Upper lobe of left lung (tissue), 4 donors: ENCODE measurements around the gene PLIN4.

Experiments used
- EP300 ChIP-seq, 4 donors: sonication (generic); formaldehyde crosslinking; IDR thresholded peaks; one replicate each; pipeline ENCODE4 v1.5.1; 2017; ENCODE audit warnings: antibody characterized with exemption in 4 of 4, control low read depth in 2 of 4
- POLR2A ChIP-seq, 4 donors: fragments of 450-650 bp; IDR thresholded peaks; one replicate each; pipeline ENCODE4 v1.5.1; 2016 to 2017; ENCODE audit warnings: antibody characterized with exemption in 4 of 4, mild to moderate bottlenecking in 2 of 4
- POLR2AphosphoS5 ChIP-seq, 2 donors: sonication (generic); formaldehyde crosslinking; IDR thresholded peaks; one replicate each; pipeline ENCODE4 v1.5.1; 2017; ENCODE audit warnings: antibody characterized with exemption in 2 of 2
- TF ChIP-seq, protein P1 (sequence below), 6 experiments: fragments of 450-650 bp in 4 of 6; fragments of 200-600 bp in 2 of 6; sonication (generic) in 2 of 6; IDR thresholded peaks; one replicate each; pipeline ENCODE4 v1.5.1; 2016 to 2019; ENCODE audit warnings: antibody characterized with exemption in 6 of 6

DNA sequence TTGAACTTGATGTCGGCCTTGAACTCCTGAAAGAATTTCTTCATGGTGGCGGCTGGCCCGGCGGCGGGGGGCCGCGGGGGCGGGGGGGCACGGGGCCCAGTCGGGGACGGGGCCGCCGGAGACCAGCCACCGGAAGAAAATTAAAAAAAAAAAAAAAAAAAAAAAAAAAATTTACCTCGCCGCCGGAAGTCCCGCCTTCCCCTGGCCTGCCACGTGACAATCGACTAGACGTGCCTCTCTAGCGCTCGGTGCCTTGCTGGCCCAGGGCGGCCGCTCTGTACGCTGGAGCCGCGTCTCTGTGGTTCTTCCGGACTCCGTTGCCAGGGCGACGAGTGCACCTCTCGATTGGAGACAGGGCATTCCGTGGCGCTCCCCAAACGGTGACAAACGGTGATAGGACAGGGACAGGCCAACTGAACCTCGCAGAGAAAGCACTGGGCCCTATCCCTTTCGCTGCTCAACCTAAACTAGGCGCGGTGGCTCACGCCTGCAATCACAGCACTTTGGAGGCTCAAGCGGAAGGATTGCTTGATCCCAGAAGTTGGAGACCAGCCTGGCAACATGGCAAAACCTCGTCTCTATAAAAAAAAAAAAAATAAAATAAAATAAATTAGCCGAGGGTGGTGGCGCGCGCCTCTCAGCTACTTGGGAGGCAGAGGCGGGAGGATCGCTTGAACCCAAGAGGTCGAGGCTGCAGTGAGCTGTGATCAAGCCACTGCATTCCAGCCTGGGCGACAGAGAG is 60.5 kb downstream of the PLIN4 start, which contains the start of gene UBXN6:
- TF ChIP-seq, protein P1, sequence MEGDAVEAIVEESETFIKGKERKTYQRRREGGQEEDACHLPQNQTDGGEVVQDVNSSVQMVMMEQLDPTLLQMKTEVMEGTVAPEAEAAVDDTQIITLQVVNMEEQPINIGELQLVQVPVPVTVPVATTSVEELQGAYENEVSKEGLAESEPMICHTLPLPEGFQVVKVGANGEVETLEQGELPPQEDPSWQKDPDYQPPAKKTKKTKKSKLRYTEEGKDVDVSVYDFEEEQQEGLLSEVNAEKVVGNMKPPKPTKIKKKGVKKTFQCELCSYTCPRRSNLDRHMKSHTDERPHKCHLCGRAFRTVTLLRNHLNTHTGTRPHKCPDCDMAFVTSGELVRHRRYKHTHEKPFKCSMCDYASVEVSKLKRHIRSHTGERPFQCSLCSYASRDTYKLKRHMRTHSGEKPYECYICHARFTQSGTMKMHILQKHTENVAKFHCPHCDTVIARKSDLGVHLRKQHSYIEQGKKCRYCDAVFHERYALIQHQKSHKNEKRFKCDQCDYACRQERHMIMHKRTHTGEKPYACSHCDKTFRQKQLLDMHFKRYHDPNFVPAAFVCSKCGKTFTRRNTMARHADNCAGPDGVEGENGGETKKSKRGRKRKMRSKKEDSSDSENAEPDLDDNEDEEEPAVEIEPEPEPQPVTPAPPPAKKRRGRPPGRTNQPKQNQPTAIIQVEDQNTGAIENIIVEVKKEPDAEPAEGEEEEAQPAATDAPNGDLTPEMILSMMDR (IDR thresholded peaks at IDR 0.05), result peak in 2 of 6 experiments; percentile 23 to 45
- TF ChIP-seq POLR2A (IDR thresholded peaks at IDR 0.05) (peak in 1 of 4 donors; percentile 49), POLR2AphosphoS5 (IDR thresholded peaks at IDR 0.05) (peak; percentile 32 to 65), EP300 (IDR thresholded peaks at IDR 0.05) (no peak)
